Epithelial cell of esophagus (primary cell): Measurements from ENCODE around the gene LRRC47.

Experiments
- DNase-seq: peaks from one replicate; pipeline ENCODE4 v3.0.0; 2010; ENCODE audit warnings: low read depth
- H3K4me3 ChIP-seq: 2 replicates; pipeline ENCODE4 v1.5.1; 2011; ENCODE audit warnings: mild to moderate bottlenecking, low read length, control low read depth
- CTCF ChIP-seq: IDR thresholded peaks from 2 replicates; pipeline ENCODE4 v1.5.1; 2011; ENCODE audit warnings: low read depth, mild to moderate bottlenecking, low read length, control low read depth, inconsistent platforms; ENCODE audit not compliant: insufficient read depth; ENCODE audit errors: missing control alignments

LRRC47 gene

GRCh38 chr1:3821908-3822307, 25.6 kb upstream of the LRRC47 start:
- TF ChIP-seq CTCF: no peak
- DNase-seq: no peak
- H3K4me3 ChIP-seq: no peak overlapping the region

GRCh38 chr1:3821447-3821846, 25.1 kb upstream of the LRRC47 start:
- DNase-seq: peak; percentile 5
- no peak for TF ChIP-seq CTCF
- no peak overlapping the region for H3K4me3 ChIP-seq

GRCh38 chr1:3821004-3821403, 24.7 kb upstream of the LRRC47 start:
- TF ChIP-seq CTCF: no peak
- no peak overlapping the region for H3K4me3 ChIP-seq
- no peak for DNase-seq

- no peak for DNase-seq
- TF ChIP-seq CTCF: no peak
- no peak overlapping the region for H3K4me3 ChIP-seq
Observed at GRCh38 chr1:3820316-3820715, 24.0 kb upstream of the LRRC47 start.

- peak; percentile 67 for DNase-seq
- H3K4me3 ChIP-seq: no peak overlapping the region
- no peak for TF ChIP-seq CTCF
Observed at GRCh38 chr1:3819771-3820200, 23.5 kb upstream of the LRRC47 start.

GRCh38 chr1:3817821-3818597, 21.7 kb upstream of the LRRC47 start:
- no peak overlapping the region for H3K4me3 ChIP-seq
- TF ChIP-seq CTCF: no peak
- DNase-seq: no peak
